Lower leg skin (tissue), 3 donors: ENCODE results near the gene ROBO1.

ENCODE experiments used
- POLR2A ChIP-seq, 2 donors: fragments of 450-650 bp; IDR thresholded peaks; one replicate each; pipeline ENCODE4 v1.6.1; 2016 to 2017; ENCODE audit warnings: antibody characterized with exemption in 2 of 2, mild to moderate bottlenecking in 1 of 2, moderate library complexity in 1 of 2
- TF ChIP-seq, protein P1 (sequence below), 3 donors: fragments of 450-650 bp; IDR thresholded peaks; one replicate each; pipeline ENCODE4 v1.5.1; 2016; ENCODE audit warnings: antibody characterized with exemption in 3 of 3, mild to moderate bottlenecking in 3 of 3, moderate library complexity in 2 of 3

DNA sequence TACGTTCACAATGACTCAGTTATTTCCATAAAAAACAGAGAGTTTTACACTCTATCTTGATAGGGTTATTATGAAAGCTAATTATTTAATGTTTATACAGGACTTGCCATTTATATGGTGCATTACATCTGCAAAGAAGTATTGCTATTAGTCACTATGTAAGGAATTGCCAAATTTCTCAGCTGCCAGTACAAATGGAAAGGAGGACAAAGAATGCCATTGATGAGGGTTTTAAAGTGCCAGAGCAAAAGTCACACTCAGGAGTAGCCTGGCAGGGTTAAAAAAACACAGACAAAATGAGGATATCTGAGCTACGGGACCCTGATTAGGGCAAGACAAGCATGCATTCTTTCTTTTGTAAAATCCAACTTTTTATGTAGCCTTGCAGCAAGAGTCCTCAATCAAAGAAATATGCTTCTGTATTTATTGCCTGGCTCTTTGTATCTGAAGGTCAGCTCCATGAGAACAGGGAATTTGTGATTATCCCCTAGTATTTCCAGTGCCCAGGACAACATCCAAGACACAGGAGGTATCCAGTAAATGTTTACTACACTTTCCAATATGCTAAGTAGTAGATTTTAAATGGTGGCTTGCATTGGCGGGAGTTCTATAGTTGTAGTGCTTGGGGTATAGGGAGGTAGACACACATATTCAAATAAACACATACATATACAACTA, 1013.6 kb downstream of the ROBO1 start:
- TF ChIP-seq, protein P1, sequence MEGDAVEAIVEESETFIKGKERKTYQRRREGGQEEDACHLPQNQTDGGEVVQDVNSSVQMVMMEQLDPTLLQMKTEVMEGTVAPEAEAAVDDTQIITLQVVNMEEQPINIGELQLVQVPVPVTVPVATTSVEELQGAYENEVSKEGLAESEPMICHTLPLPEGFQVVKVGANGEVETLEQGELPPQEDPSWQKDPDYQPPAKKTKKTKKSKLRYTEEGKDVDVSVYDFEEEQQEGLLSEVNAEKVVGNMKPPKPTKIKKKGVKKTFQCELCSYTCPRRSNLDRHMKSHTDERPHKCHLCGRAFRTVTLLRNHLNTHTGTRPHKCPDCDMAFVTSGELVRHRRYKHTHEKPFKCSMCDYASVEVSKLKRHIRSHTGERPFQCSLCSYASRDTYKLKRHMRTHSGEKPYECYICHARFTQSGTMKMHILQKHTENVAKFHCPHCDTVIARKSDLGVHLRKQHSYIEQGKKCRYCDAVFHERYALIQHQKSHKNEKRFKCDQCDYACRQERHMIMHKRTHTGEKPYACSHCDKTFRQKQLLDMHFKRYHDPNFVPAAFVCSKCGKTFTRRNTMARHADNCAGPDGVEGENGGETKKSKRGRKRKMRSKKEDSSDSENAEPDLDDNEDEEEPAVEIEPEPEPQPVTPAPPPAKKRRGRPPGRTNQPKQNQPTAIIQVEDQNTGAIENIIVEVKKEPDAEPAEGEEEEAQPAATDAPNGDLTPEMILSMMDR (IDR thresholded peaks at IDR 0.05): no peak
- no peak for TF ChIP-seq POLR2A (IDR thresholded peaks at IDR 0.05)
